ENCODE measurements around the gene CD81.

GRCh38 chr11:2369320-2369719, 7.8 kb upstream of the CD81 start:
- TF ChIP-seq, protein P1, sequence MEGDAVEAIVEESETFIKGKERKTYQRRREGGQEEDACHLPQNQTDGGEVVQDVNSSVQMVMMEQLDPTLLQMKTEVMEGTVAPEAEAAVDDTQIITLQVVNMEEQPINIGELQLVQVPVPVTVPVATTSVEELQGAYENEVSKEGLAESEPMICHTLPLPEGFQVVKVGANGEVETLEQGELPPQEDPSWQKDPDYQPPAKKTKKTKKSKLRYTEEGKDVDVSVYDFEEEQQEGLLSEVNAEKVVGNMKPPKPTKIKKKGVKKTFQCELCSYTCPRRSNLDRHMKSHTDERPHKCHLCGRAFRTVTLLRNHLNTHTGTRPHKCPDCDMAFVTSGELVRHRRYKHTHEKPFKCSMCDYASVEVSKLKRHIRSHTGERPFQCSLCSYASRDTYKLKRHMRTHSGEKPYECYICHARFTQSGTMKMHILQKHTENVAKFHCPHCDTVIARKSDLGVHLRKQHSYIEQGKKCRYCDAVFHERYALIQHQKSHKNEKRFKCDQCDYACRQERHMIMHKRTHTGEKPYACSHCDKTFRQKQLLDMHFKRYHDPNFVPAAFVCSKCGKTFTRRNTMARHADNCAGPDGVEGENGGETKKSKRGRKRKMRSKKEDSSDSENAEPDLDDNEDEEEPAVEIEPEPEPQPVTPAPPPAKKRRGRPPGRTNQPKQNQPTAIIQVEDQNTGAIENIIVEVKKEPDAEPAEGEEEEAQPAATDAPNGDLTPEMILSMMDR (IDR thresholded peaks at IDR 0.05) = no peak
- TF ChIP-seq POLR2A (IDR thresholded peaks at IDR 0.05) = no peak
